Measurements from ENCODE around the gene TRPM2.

- TF ChIP-seq, protein P1, sequence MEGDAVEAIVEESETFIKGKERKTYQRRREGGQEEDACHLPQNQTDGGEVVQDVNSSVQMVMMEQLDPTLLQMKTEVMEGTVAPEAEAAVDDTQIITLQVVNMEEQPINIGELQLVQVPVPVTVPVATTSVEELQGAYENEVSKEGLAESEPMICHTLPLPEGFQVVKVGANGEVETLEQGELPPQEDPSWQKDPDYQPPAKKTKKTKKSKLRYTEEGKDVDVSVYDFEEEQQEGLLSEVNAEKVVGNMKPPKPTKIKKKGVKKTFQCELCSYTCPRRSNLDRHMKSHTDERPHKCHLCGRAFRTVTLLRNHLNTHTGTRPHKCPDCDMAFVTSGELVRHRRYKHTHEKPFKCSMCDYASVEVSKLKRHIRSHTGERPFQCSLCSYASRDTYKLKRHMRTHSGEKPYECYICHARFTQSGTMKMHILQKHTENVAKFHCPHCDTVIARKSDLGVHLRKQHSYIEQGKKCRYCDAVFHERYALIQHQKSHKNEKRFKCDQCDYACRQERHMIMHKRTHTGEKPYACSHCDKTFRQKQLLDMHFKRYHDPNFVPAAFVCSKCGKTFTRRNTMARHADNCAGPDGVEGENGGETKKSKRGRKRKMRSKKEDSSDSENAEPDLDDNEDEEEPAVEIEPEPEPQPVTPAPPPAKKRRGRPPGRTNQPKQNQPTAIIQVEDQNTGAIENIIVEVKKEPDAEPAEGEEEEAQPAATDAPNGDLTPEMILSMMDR (IDR thresholded peaks at IDR 0.05 in 4 of 5, conservative IDR thresholded peaks at IDR 0.05 in 1 of 5) = no peak
- no peak for TF ChIP-seq POLR2A (IDR thresholded peaks at IDR 0.05)
Measured at GRCh38 chr21:44349847-44350772, 3.3 kb upstream of the TRPM2 start.
